BE2C (cell line): Measurements from ENCODE around the gene NDFIP1.
"Not testable (repeated sequence)": the region's sequence is repeated elsewhere in the genome, so short reads cannot be mapped to it uniquely, and the experiment has no call there.

Source experiments
- DNase-seq: peaks from one replicate; pipeline ENCODE4 v3.0.0-alpha.2; 2020
- H3K27me3 ChIP-seq: fragments of 250-450 bp; sonication (Bioruptor Pico); 2 replicates; pipeline ENCODE4 v1.5.1; 2020; ENCODE audit warnings: mild to moderate bottlenecking
- H3K36me3 ChIP-seq: fragments of 250-450 bp; sonication (Bioruptor Pico); 2 replicates; pipeline ENCODE4 v1.5.1; 2020; ENCODE audit warnings: mild to moderate bottlenecking
- H3K4me1 ChIP-seq: fragments of 250-450 bp; sonication (Bioruptor Pico); 2 replicates; pipeline ENCODE4 v1.5.1; 2020
- H3K4me3 ChIP-seq: 2 replicates; pipeline ENCODE4 v1.5.1; 2011; ENCODE audit warnings: low read depth, low read length
- H3K9me3 ChIP-seq: fragments of 250-450 bp; sonication (Bioruptor Pico); 2 replicates; pipeline ENCODE4 v1.5.1; 2020
- TF ChIP-seq, protein P1 (sequence below): IDR thresholded peaks from 2 replicates; pipeline ENCODE4 v1.5.1; 2012; ENCODE audit warnings: mild to moderate bottlenecking, low read depth, low read length

The NDFIP1 gene

DNA sequence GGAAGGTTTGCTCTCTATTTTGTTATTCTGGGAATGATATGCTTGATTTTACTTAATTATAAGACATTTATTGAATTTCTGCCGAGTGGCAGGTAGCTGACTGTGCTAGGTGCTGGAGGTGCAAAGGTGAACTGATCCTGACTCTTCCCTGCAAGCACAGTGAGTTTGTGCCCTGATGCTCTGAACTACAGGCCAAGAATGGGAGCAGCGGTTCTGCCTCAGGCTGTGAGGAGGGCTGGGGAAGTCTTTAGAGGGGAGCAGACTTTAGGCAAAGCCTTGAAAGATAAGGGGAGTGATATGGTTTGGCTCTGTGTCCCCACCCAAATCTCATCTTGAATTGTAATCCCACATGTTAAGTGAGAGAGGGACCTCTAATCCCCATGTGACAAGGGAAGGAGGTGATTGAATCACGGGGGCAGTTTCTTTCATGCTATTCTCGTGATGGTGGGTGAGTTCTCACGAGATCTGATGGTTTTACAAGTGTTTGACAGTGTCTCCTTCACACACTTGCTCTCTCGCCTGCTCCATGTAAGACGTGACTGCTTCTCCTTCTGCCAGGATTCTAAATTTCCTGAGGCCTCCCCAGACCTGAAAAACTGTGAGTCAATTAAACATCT lies 73.1 kb downstream of the NDFIP1 start:
- H3K36me3 ChIP-seq, result no peaks in the 10 kb centered on the region
- no peak overlapping the region for H3K4me3 ChIP-seq
- no peaks in the 10 kb centered on the region for H3K9me3 ChIP-seq
- TF ChIP-seq, protein P1, sequence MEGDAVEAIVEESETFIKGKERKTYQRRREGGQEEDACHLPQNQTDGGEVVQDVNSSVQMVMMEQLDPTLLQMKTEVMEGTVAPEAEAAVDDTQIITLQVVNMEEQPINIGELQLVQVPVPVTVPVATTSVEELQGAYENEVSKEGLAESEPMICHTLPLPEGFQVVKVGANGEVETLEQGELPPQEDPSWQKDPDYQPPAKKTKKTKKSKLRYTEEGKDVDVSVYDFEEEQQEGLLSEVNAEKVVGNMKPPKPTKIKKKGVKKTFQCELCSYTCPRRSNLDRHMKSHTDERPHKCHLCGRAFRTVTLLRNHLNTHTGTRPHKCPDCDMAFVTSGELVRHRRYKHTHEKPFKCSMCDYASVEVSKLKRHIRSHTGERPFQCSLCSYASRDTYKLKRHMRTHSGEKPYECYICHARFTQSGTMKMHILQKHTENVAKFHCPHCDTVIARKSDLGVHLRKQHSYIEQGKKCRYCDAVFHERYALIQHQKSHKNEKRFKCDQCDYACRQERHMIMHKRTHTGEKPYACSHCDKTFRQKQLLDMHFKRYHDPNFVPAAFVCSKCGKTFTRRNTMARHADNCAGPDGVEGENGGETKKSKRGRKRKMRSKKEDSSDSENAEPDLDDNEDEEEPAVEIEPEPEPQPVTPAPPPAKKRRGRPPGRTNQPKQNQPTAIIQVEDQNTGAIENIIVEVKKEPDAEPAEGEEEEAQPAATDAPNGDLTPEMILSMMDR, result no peak
- no peaks in the 10 kb centered on the region for H3K27me3 ChIP-seq
- DNase-seq, result no peak
- H3K4me1 ChIP-seq, result peaks cover 63% of the 10 kb centered on the region

DNA sequence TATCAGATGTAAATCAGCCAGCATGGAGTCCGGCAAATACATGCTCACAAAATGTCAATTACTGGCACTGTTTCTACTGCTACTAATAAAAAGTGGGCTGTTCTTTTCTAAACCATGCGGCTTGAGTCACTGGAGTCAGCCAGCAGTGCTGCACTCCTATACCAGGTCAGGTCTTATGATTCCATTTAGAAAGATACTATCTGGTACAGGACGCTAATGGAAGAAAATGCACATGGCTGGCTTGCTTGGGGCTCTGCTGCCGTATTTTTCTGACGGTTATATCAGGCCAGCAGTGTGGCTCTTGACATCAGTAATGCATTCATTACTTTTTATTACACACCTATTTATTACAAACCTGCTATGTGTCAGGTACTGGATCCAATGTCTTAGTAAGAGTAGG lies 74.3 kb downstream of the NDFIP1 start:
- no peaks in the 10 kb centered on the region for H3K36me3 ChIP-seq
- DNase-seq, result peak; percentile 84
- H3K4me1 ChIP-seq, result peaks cover 73% of the 10 kb centered on the region
- H3K27me3 ChIP-seq, result no peaks in the 10 kb centered on the region
- TF ChIP-seq, protein P1, result no peak
- 0 out of 2 replicates have a peak overlapping the region, but pooled peaks have one; percentile 10 for H3K4me3 ChIP-seq
- no peaks in the 10 kb centered on the region for H3K9me3 ChIP-seq

DNA sequence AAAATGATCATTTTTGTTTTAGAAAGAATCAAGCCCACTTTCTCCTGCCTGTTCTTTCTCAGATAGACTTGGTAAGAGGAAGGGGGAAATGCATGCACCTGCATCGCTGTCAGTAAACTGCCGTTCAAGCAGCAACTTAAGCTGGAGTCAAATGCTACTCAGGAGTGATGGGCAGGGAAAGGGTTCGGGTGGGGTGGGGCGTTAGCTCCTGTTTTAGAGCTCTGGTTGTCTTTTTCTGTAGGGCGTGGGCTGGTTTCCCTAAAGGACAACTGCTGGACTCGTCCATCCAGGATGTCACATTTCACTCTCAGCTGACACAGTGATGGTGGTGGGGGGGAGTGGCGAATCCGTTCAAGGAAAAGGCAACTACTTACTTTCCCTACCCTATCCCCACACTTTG lies 75.0 kb downstream of the NDFIP1 start:
- peak; percentile 62 for DNase-seq
- peaks cover 73% of the 10 kb centered on the region for H3K4me1 ChIP-seq
- no peaks in the 10 kb centered on the region for H3K27me3 ChIP-seq
- TF ChIP-seq, protein P1, result no peak
- H3K9me3 ChIP-seq, result no peaks in the 10 kb centered on the region
- no peaks in the 10 kb centered on the region for H3K36me3 ChIP-seq
- H3K4me3 ChIP-seq, result 0 out of 2 replicates have a peak overlapping the region, but pooled peaks have one; percentile 10

DNA sequence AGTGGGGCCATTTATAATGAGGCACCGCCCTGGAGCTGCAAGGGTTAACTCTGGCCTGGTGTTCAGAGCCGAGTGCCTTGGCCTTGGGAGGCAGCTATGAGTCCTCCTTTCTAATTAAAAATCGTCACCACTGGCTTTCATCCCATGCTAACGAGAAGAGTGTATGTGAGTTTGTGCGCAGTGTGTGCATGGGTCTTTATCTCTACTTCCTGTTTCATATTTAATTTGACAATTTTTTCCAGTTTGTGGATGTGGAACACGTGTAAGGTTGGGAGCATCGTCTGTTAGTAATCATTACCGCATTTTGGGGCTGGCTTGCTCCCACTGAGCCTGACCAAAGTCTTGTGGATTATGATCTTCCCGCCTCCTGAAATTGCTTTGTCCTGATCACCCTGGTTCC lies 76.4 kb downstream of the NDFIP1 start:
- Histone ChIP-seq H3K27me3 (no peaks in the 10 kb centered on the region), H3K9me3 (no peaks in the 10 kb centered on the region), H3K4me1 (peaks cover 63% of the 10 kb centered on the region), H3K36me3 (no peaks in the 10 kb centered on the region), H3K4me3 (no peak overlapping the region)
- TF ChIP-seq, protein P1, result no peak
- no peak for DNase-seq

DNA sequence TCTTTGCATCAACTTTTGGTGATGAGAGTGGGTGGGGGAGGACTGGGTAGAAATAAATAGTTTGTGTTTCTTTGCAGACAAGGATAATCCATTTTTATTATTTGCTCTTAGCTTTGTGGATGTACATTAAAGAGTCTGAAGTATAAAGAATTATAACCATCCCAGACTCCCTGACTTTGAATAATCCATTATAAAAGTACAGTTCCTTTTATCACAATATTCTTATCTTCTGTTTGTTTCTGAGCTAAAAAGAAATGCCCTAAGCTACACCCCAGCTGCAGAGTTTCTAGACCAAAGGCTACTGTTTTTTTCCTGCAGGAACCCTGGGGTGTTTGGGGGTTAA lies 77.9 kb downstream of the NDFIP1 start:
- Histone ChIP-seq H3K4me3 (no peak overlapping the region), H3K9me3 (no peaks in the 10 kb centered on the region; the same call in 1 of the 2 replicates), H3K27me3 (no peaks in the 10 kb centered on the region), H3K4me1 (peaks cover 50% of the 10 kb centered on the region), H3K36me3 (no peaks in the 10 kb centered on the region)
- TF ChIP-seq, protein P1, result no peak
- no peak for DNase-seq

DNA sequence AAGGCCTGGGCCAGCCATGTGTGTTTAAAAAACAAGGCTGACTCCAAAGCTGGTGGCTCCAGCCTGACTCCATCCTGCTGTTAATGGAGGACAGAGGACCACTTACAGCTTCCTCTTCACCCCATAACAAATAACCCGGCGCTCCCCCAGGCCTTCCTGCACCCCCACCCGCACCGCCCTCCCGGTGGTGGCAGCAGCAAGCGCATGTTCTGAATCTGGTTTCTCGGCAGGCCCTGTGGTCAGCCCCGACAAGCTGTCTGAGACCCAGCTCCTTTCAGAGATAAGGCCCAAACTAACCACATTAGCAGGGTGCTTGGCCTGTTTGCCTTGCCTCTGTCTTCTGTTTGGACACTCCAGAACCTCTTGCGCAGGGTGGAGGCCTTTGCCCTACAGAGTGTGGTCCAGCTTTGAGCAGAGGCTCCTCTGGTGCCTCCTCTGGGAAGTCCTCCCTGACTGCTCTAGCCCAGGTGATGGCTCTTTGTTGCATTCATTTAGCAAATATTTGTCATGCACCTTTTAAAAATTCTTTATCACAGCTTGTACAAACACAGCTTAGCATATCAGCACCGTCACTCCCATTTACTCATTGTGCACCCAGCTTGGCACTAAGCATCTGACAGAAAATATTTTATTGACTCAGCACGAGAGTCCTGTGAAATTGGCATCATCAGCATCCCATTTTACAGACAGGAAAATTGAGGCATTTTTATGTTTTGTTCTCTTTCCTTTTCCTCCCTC lies 78.4 kb downstream of the NDFIP1 start:
- peak; percentile 68 for DNase-seq
- Histone ChIP-seq H3K4me3 (no peak overlapping the region), H3K4me1 (peaks cover 45% of the 10 kb centered on the region), H3K9me3 (no peaks in the 10 kb centered on the region; the same call in 1 of the 2 replicates), H3K36me3 (no peaks in the 10 kb centered on the region), H3K27me3 (no peaks in the 10 kb centered on the region)
- TF ChIP-seq, protein P1, result no peak

DNA sequence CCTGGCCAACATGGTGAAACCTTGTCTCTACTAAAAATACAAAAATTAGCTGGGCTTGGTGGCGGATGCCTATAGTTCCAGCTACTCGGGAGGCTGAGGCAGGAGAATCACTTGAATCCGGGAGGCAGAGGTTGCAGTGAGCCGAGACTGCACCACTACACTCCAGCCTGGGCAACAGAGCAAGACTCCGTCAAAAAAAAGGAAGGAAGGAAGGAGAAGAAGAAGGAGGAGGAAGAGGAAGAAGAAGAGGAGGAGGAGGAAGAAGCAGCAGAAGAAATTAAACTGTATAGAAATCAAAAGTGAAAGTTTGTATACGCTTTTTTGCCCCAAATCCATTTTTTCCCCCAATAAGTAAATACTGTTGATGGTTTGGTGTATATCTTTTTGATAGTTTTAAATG lies 80.1 kb downstream of the NDFIP1 start:
- H3K4me3 ChIP-seq, H3K9me3 ChIP-seq, H3K27me3 ChIP-seq, DNase-seq, H3K36me3 ChIP-seq: not testable (repeated sequence)
- H3K4me1 ChIP-seq, result peaks cover 33% of the 10 kb centered on the region
